WTC11 (cell line): ENCODE measurements around the gene ARHGAP18. TPM values are rescaled to one million over a fixed set of nuclear protein-coding genes. Genes with fewer than 3 reads are reported as not detected.

Experiments used
- ATAC-seq: fragments of 200-7000 bp; cut with Tn5 transposase; 2 replicates; pipeline ENCODE4 v1.10.0; 2021; ENCODE audit warnings: mild to moderate bottlenecking, moderate library complexity
- CTCF ChIA-PET: fragments of 300-600 bp; sonication (Branson Sonifier 250); formaldehyde crosslinking; loops from one replicate; lab custom pipeline; 2021; ENCODE audit warnings: antibody characterized with exemption; lab: Charles Lee
- POLR2A ChIA-PET: fragments of 350-600 bp; sonication (Branson Sonifier 250); formaldehyde crosslinking; loops from one replicate; lab custom pipeline; 2021; ENCODE audit warnings: antibody characterized with exemption; lab: Charles Lee
- DNase-seq: peaks from one replicate; pipeline ENCODE4 v3.0.0; 2021; ENCODE audit warnings: low spot score
- H3K27ac Mint-ChIP-seq: 2 replicates; pipeline ENCODE4 v1.8.0; 2021; ENCODE audit warnings: mixed read lengths
- H3K27me3 Mint-ChIP-seq: 2 replicates; pipeline ENCODE4 v1.8.0; 2021; ENCODE audit warnings: low read depth, mild to moderate bottlenecking, moderate library complexity, mixed read lengths
- H3K36me3 Mint-ChIP-seq: 2 replicates; pipeline ENCODE4 v1.8.0; 2021; ENCODE audit warnings: mixed read lengths
- H3K4me1 Mint-ChIP-seq: 2 replicates; pipeline ENCODE4 v1.8.0; 2022; ENCODE audit warnings: mixed read lengths
- H3K4me3 Mint-ChIP-seq: 2 replicates; pipeline ENCODE4 v1.8.0; 2021; ENCODE audit warnings: mild to moderate bottlenecking, moderate library complexity, mixed read lengths
- H3K9me3 Mint-ChIP-seq: 2 replicates; pipeline ENCODE4 v1.8.0; 2021; ENCODE audit warnings: mixed read lengths
- E2F1 ChIP-seq: sonication (generic); formaldehyde crosslinking; IDR thresholded peaks from 2 replicates; pipeline ENCODE4 v1.8.0; 2022; ENCODE audit warnings: mild to moderate bottlenecking, missing genetic modification reagents
- E2F4 ChIP-seq: sonication (generic); formaldehyde crosslinking; IDR thresholded peaks from 2 replicates; pipeline ENCODE4 v1.8.1; 2022; ENCODE audit warnings: low read depth, mild to moderate bottlenecking, moderate library complexity, missing genetic modification reagents, borderline replicate concordance
- E2F5 ChIP-seq: sonication (generic); formaldehyde crosslinking; IDR thresholded peaks from 2 replicates; pipeline ENCODE4 v1.8.1; 2022; ENCODE audit warnings: mild to moderate bottlenecking, moderate library complexity, missing genetic modification reagents
- EMX1 ChIP-seq: fragments of 250-450 bp; sonication (Bioruptor Pico); IDR thresholded peaks from 2 replicates; pipeline ENCODE4 v1.8.0; 2021; ENCODE audit warnings: mild to moderate bottlenecking
- ETV6 ChIP-seq: sonication (generic); formaldehyde crosslinking; IDR thresholded peaks from 2 replicates; pipeline ENCODE4 v1.8.1; 2022; ENCODE audit warnings: mild to moderate bottlenecking, missing genetic modification reagents
- GRHL2 ChIP-seq: fragments of 250-450 bp; sonication (Bioruptor Pico); IDR thresholded peaks from 2 replicates; pipeline ENCODE4 v1.8.0; 2022; ENCODE audit warnings: mild to moderate bottlenecking, moderate library complexity; ENCODE audit not compliant: insufficient replicate concordance, severe bottlenecking
- MAX ChIP-seq: sonication (generic); formaldehyde crosslinking; IDR thresholded peaks from 2 replicates; pipeline ENCODE4 v1.8.0; 2022; ENCODE audit warnings: mild to moderate bottlenecking, missing genetic modification reagents
- MYBL2 ChIP-seq: sonication (generic); formaldehyde crosslinking; IDR thresholded peaks from 2 replicates; pipeline ENCODE4 v1.8.1; 2023; ENCODE audit warnings: mild to moderate bottlenecking, moderate library complexity, missing genetic modification reagents
- RELA ChIP-seq: sonication (generic); formaldehyde crosslinking; IDR thresholded peaks from 2 replicates; pipeline ENCODE4 v1.8.1; 2022; ENCODE audit warnings: missing genetic modification reagents, mild to moderate bottlenecking, borderline replicate concordance
- SP1 ChIP-seq: sonication (generic); formaldehyde crosslinking; conservative IDR thresholded peaks from 2 replicates; pipeline ENCODE4 v1.8.1; 2022; ENCODE audit warnings: missing genetic modification reagents
- TEAD1 ChIP-seq: sonication (generic); formaldehyde crosslinking; IDR thresholded peaks from 2 replicates; pipeline ENCODE4 v1.8.0; 2022; ENCODE audit warnings: mild to moderate bottlenecking, missing genetic modification reagents
- TEAD4 ChIP-seq: sonication (generic); formaldehyde crosslinking; IDR thresholded peaks from 2 replicates; pipeline ENCODE4 v1.8.0; 2022; ENCODE audit warnings: mild to moderate bottlenecking, missing genetic modification reagents
- USF2 ChIP-seq: sonication (generic); formaldehyde crosslinking; IDR thresholded peaks from 2 replicates; pipeline ENCODE4 v1.8.1; 2023; ENCODE audit warnings: mild to moderate bottlenecking, missing genetic modification reagents, moderate library complexity
- ZNF281 ChIP-seq: sonication (generic); formaldehyde crosslinking; IDR thresholded peaks from 2 replicates; pipeline ENCODE4 v1.8.0; 2023; ENCODE audit warnings: mild to moderate bottlenecking, missing genetic modification reagents
- ZNF416 ChIP-seq: fragments of 250-450 bp; sonication (Bioruptor Pico); IDR thresholded peaks from 2 replicates; pipeline ENCODE4 v1.9.0; 2021; ENCODE audit warnings: mild to moderate bottlenecking, inconsistent platforms
- total RNA-seq: library from RNA; stranded (reverse); gene quantifications from 3 replicates; pipeline ENCODE4 v1.2.3, GENCODE V29; 2021

Gene ARHGAP18
- total RNA-seq, 1 experiment from 2014 or later = 4.6 TPM

- POLR2A ChIA-PET = no interaction called here
- no peak for ATAC-seq
Measured at GRCh38 chr6:129684903-129685661, 24.9 kb downstream of the ARHGAP18 start.

More at GRCh38 chr6:129684903-129685661, 24.9 kb downstream of the ARHGAP18 start:
- Mint-ChIP-seq H3K27me3 (no peaks in the 10 kb centered on the region), H3K4me1 (peaks cover 19% of the 10 kb centered on the region), H3K27ac (no peak overlapping the region), H3K9me3 (no peaks in the 10 kb centered on the region), H3K36me3 (no peaks in the 10 kb centered on the region), H3K4me3 (no peak overlapping the region)
- no peak for DNase-seq
- TF ChIP-seq ETV6 (no peak), E2F1 (CRISPR knock-in tag) (no peak), GRHL2 (CRISPR knock-in tag) (no peak), MYBL2 (CRISPR knock-in tag) (no peak), E2F5 (CRISPR knock-in tag) (no peak), SP1 (CRISPR knock-in tag) (no peak), TEAD1 (CRISPR knock-in tag) (no peak), ZNF281 (CRISPR knock-in tag) (no peak), MAX (CRISPR knock-in tag) (no peak), E2F4 (CRISPR knock-in tag) (no peak), RELA (no peak), USF2 (CRISPR knock-in tag) (no peak), EMX1 (no peak), TEAD4 (no peak), ZNF416 (CRISPR knock-in tag) (no peak)
- TF ChIP-seq, all 79 proteins: peak for 0
- CTCF ChIA-PET = interaction anchor here (1.2 kb wide), 1 partner anchor 13 kb away, joined by 4 read pairs; no protein-coding TSS in a partner anchor
